Fibroblast of skin of abdomen (primary cell): ENCODE data around the gene PPP2R1A. TPM values are rescaled to one million over a fixed set of nuclear protein-coding genes. Genes with fewer than 3 reads are reported as not detected.
A peak's percentile ranks its signal among the peaks of the same experiment; 100 is the strongest.

Experiments used
- DNase-seq: peaks from one replicate; pipeline ENCODE4 v3.0.0-alpha.2; 2013
- polyA plus RNA-seq, 2 experiments: library from polyadenylated mRNA; unstranded; fragments of 120-200 nt; gene quantifications; one replicate each; pipeline ENCODE4 v1.2.1, GENCODE V29; 2013; ENCODE audit not compliant: insufficient read length in 2 of 2

Gene PPP2R1A
- polyA plus RNA-seq (2013, experiment 1 of 2; ENCODE audit: insufficient read length): 303 TPM
- polyA plus RNA-seq (2013, experiment 2 of 2; ENCODE audit: insufficient read length): 312 TPM

DNA sequence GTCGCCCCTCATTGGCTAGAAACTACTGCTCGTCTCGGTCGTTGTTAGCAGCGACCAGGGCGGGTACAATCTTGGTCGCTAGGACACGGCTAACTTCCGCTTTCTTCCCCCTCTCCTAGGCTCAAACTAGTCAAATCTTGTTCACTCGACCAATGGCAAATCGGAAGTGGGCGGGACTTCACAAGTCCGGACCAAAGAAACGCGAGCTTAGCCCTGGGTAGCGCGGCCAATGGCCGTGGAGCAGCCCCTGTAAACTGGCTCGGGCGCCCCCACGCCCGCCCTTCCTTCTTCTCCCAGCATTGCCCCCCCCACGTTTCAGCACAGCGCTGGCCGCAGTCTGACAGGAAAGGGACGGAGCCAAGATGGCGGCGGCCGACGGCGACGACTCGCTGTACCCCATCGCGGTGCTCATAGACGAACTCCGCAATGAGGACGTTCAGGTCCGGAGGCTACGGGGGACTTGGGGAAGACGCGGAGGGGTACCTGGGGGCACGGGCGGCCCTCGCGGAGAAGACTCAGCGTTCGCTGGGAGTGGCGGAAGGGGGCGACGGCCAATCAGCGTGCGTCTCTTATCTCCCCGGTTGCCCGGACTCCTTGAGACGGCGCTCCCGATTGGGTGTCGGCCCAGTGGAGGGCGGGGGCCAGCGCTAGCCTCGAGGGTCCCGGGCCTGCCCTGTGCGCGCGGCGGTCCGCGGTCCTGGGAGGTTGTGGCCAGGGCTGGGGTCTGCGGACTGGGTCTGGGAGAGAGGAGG, at the start of gene PPP2R1A:
Gene PPP2R1A (plus strand): TSS at position 318 of the 752 bp plus-strand sequence. CDS start 45 bp downstream, at position 363.
- peak; percentile 100 for DNase-seq

DNA sequence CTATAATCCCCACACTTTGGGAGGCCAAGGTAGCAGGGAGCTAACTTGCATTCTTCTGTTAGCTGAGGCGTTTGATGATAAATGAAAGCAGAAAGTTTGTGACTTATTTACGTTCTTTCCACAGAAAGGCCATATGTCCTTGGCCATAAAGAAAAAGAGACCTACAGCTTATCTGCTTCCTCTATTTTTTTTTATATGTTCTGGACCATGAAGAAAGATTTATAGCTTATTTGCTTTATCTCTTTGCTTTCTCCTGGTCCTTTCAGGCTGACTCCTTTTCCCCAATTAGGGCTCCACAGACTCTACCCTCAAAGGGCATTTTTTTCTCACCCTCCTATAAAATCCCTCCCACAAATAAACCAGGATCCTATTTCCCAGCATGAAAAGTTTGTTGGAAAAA, 48.6 kb upstream of the PPP2R1A start:
- no peak for DNase-seq

DNA sequence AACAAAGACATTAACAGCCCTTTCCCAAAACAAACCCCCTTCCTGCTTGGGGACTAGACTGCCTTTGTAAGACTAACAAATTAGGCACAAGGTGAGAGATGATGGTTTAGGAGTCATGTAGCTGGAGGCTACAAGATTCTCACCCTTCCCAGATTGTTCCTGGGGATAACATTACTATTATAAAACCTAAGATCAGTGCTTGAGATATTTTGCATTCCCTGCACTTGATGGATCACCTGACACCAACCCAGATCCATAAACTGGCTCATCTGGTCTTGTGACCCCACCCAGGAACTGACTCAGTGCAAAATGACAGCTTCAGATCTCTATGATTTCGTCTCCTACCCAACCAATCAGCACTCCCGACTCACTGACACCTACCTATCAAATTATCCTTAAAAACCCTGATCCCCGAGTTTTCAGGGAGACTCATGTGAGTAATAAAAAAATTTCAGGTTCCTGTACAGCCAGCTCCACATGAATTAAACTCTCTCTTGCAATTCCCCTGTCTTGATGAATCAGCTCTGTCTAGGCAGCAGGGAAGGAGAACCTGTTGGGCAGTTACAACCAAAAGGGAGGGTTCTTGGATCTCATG, 47.8 kb upstream of the PPP2R1A start:
- no peak for DNase-seq

DNA sequence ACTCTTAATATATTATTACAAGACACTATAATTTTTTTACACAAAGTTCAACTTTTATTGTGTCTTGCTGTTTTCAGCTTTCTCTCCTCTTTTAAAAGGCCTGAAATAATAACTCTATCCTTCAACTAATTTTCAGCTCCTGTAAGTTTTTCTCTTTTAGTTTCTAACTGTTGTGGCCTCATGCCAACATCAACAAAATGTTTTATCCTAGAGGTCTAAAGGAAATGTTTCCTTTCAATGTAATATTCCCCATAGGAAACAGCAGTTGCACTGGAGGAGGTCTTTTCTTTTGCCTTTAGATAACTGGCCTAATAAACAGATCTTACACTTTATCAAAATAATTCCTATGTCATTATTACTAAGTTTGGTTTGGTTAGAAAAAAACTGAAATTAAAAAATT, 41.6 kb upstream of the PPP2R1A start:
- DNase-seq: no peak

DNA sequence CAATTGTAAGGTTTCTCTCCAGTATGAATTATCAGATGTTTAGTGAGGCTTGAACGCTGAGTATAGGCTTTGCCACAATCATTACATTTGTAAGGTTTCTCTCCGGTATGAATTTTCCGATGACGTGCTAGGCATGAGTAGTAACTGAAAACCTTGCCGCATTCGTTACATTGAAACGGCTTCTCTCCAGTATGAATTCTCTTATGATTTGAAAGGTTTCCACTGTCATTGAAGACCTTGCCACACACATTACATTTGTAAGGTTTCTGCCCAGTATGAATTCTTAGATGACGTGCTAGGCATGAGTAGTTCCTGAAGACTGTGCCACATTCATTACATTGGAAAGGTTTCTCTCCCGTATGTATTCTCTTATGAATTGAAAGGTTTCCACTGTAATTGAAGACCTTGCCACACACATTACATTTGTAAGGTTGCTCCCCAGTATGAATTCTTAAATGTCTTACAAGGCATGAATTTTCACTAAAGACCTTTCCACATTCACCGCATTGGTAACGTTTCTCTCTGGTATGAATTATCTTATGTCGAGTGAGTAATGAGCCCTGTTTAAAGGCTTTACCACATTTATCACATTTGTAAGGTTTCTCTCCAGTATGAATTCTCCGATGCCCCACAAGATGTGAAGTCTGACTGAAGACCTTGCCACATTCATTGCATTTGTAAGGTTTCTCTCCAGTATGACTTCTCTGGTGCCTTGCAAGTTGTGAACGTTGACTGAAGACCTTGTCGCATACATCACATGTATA, 34.1 kb upstream of the PPP2R1A start:
- no peak for DNase-seq

DNA sequence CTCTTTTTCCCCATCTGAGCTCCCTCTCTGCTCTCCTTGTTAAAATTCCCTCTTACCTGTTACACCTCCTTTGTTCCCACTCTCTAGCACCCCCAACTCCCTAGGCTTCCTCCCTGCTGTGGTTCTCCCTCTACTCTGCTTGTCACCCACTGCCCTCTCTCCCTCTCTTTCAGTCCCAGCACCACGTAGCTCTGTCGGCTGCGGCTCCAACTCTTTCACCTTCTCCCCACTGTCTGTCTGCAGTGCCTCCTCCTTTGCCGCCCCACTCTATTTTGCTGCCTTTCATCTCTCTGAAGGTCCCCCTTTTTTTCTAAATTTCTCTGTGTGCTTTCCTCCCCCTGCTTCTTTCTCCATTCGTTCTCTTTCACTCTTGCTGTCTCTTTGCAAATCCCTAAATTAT, 19.5 kb upstream of the PPP2R1A start:
- DNase-seq: no peak

DNA sequence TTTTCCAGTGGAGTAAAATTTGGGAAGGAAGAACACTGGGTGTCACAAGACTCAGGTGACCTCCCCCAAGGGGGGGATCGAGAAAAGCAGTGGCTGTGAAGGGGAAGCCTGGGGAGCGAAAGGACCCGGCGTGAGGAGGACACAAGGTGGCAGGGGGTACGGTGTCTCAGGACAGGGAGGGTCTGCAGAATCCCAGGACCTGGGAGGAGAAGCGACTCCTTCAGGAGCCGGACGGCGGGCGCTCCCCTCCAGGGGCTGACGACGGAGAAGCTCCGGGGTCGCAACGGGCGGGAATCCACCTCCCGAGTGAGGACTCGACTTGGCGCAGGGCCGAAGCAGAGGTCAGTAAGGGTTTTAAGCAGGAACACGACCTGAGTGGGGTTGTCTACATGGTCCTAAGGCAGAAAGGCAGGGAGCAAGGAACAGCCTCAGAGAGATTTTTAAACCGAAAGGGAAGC, 19.0 kb upstream of the PPP2R1A start:
- no peak for DNase-seq

DNA sequence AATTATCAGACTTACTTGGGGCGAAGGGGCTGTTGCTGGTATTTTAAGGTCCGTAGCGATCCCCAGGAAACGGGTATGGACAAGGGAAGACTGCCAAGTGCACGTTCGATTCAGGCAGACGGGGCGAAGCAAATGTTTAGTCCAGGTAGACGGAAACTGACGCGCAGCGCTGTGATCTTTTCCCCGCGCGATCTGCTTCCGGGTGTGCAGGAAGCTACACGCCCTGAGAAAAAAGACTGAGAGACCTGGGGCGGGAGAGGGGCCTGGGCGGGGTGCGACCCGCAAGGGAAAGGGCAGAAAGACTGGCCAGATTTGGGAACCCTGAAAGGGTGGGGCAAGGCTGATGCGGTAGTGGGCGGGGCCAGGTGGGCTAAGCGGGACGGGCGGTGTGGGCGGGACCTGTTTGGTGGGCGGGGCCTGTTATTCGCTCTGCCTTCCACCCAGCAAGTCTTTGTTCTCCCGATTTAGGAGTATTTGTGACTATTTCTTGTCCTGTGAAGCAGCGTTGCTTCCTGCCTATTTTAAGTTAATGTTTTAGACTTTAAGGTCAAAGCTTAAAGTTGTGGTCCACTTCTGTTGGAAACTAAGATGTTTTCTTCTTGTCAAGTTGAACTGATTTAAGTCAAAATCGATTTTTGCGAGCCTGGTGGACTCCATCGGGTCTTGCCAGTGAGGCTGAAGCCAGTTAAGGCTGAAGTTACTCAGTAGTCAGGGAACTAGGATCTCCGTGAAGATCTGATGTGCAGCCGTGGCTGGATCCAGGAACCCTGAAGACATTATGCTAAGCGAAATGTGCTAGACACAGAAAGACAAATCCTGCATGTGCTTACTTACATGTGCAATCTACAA, 18.3 kb upstream of the PPP2R1A start, which contains the start of gene ZNF836:
Gene ZNF836 (minus strand): TSS at position 301 of the 849 bp plus-strand sequence. CDS start 3,549 bp downstream, outside the sequence.
- DNase-seq: peak; percentile 61

DNA sequence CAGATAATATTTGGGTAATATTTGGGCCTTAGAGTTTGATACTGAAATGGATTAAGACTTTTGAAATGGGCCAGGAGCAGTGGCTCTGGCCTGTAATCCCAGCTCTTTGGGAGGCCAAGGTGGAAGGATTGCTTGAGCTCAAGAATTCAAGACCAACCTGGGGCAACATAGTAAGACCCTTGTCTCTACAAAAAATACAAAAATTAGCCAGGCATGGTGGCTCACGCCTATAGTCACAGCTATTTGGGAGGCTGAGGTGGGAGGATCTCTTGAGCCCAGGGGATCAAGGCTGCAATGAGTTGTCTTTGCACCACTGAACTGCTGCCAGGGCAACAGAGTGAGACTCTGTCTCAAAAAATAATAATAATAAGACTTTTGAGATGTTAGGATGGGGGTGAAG, 17.5 kb upstream of the PPP2R1A start:
- DNase-seq: no peak

DNA sequence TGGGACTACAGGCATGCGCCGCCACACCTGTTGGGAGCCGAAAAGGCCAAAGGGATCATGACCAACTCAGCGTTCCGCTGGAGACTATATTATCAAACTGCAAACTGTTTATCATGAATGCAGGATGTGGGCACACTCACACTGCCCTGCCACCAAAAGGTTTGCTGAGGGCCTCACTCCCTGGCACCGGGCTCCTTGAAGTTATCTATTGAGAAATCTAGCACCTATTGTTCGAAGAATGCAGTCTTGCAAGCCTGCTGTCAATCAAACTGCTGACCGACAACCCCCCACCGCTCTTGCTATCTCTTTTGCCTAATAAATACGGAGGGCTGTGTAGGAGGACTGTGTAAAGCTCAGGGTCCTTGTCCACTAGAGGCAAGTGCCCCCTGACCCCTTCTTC, 13.3 kb upstream of the PPP2R1A start:
- DNase-seq: no peak

DNA sequence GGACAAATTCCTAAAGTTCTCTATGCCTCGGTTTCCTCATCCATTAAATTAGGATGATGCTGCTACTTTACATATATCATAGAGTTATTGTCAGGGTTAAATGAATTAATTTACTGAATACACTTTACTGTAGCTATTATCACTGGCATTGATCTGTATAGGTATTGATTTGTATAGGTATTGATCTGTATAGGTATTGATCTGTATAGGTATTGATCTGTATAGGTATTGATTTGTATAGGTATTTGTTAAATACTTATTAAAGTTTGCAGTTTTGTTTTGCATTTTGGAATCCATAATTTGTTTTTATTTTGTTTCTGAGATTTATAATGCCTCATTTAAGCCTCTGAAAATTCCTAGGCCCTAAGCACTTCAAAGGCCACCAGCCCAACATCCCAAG, 2.4 kb upstream of the PPP2R1A start:
- no peak for DNase-seq

DNA sequence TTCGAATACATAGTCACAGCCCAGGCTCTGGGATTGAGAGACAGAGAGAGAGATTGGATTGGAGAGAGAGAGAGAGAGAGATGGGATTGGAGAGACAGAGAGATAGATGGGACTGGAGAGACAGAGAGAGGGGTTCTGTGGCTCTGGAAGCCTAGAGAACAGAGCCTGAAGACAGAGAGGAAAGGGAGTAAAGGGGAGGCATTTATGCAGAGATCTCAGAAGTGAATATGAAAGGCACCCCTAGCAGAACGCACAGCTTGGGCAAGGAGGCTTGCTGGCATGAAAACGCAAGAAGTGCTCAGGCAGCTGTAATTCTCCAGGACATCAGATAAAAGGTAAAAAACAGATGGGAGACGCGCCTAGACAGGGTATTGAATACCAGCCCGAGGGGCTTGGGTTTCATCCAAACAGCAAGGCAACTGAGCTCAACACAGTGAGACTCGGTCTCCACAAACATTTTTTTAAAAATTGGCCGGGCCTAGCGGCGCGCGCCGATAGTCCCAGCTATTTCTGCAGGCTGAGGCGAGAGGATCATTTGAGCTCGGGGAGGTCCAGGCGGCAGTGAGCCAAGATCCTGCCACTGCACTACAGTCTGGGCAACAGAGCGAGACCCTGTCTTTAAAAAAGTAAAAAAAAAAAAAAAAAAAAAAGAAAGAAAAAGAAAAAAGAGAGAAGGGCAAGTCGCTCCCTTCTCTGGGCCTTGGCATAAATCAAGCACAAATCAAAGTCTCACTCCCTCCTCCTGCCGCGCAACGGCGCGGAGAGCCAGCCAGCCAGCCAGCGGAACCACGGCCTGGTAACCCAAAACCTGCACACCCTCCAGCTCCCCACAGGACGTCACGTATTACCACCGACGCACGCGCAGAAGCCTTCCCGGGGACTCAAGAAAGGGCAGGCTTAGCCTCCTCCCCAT, 774 bp upstream of the PPP2R1A start:
- DNase-seq: no peak

DNA sequence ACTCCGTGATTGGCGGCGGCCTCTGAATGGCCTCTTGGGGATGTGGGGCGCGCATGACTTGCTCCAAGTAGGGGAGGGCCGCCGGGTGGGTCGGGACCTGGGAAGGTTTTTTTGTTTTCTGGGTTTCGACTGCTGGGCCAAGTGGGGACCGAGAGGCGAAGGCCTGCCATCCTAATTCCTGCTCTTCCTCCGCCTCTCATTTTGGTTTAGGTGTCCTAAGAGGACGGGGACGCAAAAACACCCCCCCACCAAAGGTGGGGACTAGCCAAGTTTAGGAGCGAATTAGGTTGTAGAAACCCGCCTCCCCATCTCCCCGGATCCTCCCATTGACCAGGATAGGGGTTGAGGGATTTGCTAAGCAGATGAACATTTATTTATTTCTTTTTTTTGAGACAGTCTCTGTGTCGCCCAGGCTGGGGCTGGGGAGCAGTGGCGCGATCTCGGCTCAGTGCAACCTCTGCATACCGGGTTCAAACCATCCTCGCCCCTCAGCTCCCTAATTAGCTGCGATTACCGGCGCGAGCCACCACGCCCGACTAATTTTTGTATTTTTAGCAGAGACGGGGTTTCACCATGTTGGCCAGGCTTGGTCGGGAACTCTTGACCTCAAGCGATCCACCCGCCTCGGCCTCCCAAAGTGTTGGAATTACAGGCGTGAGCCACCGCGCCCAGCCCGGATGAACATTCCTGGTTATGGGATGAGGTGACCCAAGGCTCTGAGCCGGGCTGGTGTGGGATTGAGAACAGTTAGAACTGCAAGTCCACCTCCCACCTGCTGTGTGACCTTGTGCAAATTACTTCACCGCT, 838 bp downstream of the PPP2R1A start:
- DNase-seq: peak; percentile 48

DNA sequence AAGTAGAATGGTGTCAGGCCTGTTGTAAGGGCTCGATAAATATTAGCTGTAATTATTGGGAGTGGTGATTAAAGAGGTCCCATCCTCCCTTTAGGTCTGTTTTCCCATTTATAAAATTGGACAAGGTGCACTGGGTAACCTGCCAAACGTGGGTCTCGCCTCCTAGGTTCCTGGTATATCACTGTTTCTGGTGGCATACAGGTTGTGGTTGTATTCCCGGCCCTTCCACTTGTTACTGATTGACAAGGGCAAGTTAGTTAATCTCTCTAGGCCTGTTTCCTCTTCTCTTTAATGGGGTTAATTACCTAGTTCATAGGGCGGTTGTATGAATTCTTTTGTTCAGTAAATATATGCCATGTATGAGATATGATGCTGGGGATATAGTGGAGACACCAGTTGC, 1.5 kb downstream of the PPP2R1A start:
- no peak for DNase-seq

DNA sequence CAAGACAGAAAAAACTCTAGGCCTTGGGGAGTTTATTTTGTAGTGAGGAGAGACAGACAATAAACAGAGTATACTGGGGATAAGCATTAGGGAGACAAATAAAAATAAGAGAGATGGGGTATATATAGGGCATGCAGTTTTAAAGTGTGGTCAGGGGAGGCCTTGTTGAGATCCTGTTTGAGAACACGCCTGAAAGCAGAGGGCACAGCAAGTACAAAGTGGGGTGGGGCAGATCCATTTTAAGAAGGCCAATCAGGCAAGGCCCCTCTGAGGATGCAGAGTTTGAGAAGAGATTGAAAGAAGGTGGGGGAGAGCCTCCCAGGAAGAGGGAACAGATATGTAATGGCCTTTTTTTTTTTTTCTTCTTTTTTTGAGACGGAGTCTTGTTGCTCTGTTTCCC, 2.1 kb downstream of the PPP2R1A start:
- DNase-seq: no peak

DNA sequence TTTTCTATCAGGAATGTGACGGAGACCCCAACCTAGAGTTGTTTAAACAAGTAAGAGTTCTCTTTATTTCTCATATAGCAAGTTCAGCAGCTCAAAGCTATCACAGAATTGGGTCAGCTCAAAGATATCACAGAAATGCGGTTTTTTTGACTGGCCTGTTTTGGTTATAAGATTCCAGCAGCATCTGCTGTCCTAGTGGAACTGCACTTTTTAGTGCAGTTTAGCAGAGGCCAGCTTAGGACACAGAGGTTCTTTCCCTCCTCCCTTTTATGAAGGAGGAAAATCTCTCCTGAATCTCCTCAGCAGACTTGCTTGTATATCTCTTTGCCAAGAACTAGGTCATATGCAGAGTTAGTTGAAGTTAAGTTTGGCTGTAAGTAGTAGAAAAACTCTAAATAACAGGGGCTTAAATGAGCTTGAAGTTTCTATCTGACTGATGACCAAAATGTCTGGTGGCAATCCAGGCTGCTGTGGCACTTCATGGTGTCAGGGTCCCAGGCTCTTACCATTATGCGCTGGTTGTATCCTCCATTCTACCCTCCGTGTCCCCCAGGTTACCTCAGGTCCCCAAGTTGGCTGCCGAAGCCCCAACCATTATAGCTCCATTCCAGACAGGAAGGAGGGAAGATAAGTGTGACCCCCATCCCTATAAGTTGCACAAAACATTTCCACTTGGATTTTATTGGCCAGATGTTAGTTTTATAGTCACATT, 6.6 kb downstream of the PPP2R1A start:
- no peak for DNase-seq

DNA sequence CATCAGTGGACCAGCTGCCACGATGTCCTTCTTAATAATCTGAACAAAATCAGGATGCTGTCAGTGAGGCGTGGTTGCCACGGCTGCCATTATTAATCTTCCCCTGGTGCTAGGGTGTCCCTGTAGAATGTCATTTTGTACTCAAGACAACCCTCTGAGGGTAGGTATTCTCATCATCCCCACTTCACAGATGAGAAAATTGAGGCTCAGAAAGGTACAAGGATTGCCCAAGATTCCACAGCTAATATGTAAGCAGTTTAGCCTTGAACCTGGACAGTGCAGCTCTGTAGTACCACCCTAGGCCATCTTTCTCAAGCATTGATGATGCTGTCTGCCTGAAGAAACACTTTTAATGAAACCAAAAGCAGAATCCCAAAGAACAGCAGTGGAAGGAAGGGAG, 8.1 kb downstream of the PPP2R1A start:
- DNase-seq: no peak

DNA sequence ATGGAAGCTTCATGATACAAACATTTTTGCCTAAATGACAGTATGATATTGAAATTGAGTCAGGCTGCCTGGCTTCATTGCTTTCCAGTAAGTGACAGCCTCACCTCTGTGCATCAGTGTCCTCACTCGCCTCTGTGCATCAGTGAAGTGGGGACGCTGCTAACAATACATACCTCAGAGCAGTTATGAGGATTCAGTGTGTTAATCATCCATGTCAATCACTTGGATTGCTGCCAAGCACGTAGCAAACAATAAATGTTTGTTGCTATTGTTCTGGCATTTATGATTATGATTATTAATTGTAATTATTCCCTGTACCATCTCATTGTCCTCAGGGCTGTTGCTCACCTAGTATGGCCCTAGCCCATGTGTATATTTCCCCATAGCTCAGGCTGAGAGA, 8.8 kb downstream of the PPP2R1A start:
- no peak for DNase-seq

DNA sequence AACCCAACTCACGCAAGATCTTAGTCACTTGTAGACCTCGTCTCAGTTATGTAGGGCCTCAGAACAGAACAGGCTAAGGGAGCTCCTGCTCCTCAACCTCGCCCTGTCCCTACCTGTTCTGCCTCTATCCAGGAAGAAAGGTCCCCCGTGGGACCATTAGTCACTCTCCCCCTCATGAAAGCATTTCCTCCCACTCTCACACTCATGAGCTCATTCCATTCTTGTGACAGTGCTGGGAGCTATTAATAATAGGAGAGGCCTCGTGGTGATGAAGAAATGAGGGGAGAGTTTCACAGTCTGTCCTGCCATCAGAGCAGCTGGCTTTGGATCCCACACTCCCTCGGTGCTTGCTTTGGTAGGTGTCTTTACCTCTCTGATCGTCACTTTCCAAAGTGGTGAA, 10.2 kb downstream of the PPP2R1A start:
- DNase-seq: peak; percentile 70
